HCT116 (cell line): ENCODE data around the gene IL23A. TPM values are rescaled to one million over a fixed set of nuclear protein-coding genes. Genes with fewer than 3 reads are reported as not detected.

Source experiments
- ATAC-seq: fragments of 200-7000 bp; cut with Tn5 transposase; 2 replicates; pipeline ENCODE4 v1.9.1; 2020; ENCODE audit warnings: mild to moderate bottlenecking, moderate library complexity
- BruUV-seq: library from RNA; stranded (reverse); fragments of 400-500 nt; replicated peaks from 2 replicates; lab custom pipeline; 2021; lab: Mats Ljungman, UMichigan
- CTCF ChIA-PET: fragments of 300-600 bp; sonication (Branson Sonifier 250); formaldehyde crosslinking; loops from one replicate; lab custom pipeline; 2021; ENCODE audit warnings: antibody characterized with exemption; lab: Charles Lee
- POLR2A ChIA-PET: fragments of 300-600, 350-600 bp; sonication (Branson Sonifier 250); formaldehyde crosslinking; loops from one replicate; lab custom pipeline; 2021; ENCODE audit warnings: antibody characterized with exemption; lab: Charles Lee
- RAD21 ChIA-PET, 2 experiments: fragments of 300-600 bp; sonication (Branson Sonifier 250); formaldehyde crosslinking; loops; one replicate each; lab custom pipeline; 2023; ENCODE audit warnings: low total read pairs in 2 of 2; ENCODE audit not compliant: uncharacterized antibody in 2 of 2, unreplicated experiment in 2 of 2, low non-redundant PET in 1 of 2; lab: Charles Lee
- DNase-seq: peaks from one replicate; pipeline ENCODE4 v3.0.0-alpha.2; 2010; ENCODE audit warnings: low read depth, low spot score
- H2AFZ ChIP-seq: fragments of 200-600 bp; shearing (Covaris generic), sonication (generic); 2 replicates; pipeline ENCODE4 v1.6.1; 2017; ENCODE audit warnings: low read depth, mixed run types, mixed read lengths, antibody characterized with exemption, low read length; ENCODE audit not compliant: poor library complexity, severe bottlenecking
- H3K27ac ChIP-seq: 2 replicates; pipeline ENCODE4 v1.5.1; 2012; ENCODE audit warnings: low read depth, low read length
- H3K27me3 ChIP-seq: fragments of 200-600 bp; sonication (generic); 2 replicates; pipeline ENCODE4 v1.6.1; 2016; ENCODE audit warnings: mixed run types, low read length, mixed read lengths; ENCODE audit not compliant: insufficient read depth
- H3K36me3 ChIP-seq, 2 experiments: fragments of 200-500 bp in 1 of 2; fragments of 200-600 bp in 1 of 2; sonication (Bioruptor generic) in 1 of 2; sonication (generic) in 1 of 2; 2 replicates each; pipeline versions ENCODE4 v1.5.1 to v1.6.1; 2014 to 2016; ENCODE audit warnings: low read length in 2 of 2, inconsistent platforms in 1 of 2, mixed read lengths in 1 of 2, mixed run types in 1 of 2; ENCODE audit not compliant: insufficient read depth in 2 of 2, control insufficient read depth in 1 of 2
- H3K4me1 ChIP-seq, 2 experiments: fragments of 200-600 bp in 1 of 2; sonication (generic) in 1 of 2; 2 replicates each; pipeline versions ENCODE4 v1.5.1 to v1.6.1; 2012 to 2017; ENCODE audit warnings: low read length in 2 of 2, inconsistent platforms in 1 of 2, mild to moderate bottlenecking in 1 of 2, mixed read lengths in 1 of 2, mixed run types in 1 of 2, moderate library complexity in 1 of 2; ENCODE audit not compliant: insufficient read depth in 2 of 2, control insufficient read depth in 1 of 2
- H3K4me2 ChIP-seq: fragments of 200-600 bp; sonication (generic); 2 replicates; pipeline ENCODE4 v1.6.1; 2017; ENCODE audit warnings: mixed run types, low read length, mixed read lengths
- H3K4me3 ChIP-seq, 2 experiments: fragments of 200-600 bp in 1 of 2; sonication (generic) in 1 of 2; replicated peaks in 1 of 2; 2 replicates each; pipeline ENCODE4 v1.5.1; 2011 to 2016; ENCODE audit warnings: low read length in 2 of 2, control low read depth in 1 of 2, low read depth in 1 of 2, mild to moderate bottlenecking in 1 of 2, mixed read lengths in 1 of 2, mixed run types in 1 of 2
- H3K79me2 ChIP-seq: fragments of 200-600 bp; sonication (generic); 2 replicates; pipeline ENCODE4 v1.6.1; 2017; ENCODE audit warnings: mild to moderate bottlenecking, mixed run types, low read length, moderate library complexity, mixed read lengths; ENCODE audit not compliant: insufficient read depth
- H3K9ac ChIP-seq: fragments of 200-600 bp; sonication (generic); 2 replicates; pipeline ENCODE4 v1.6.1; 2016; ENCODE audit warnings: low read length, mixed read lengths
- H3K9me2 ChIP-seq: fragments of 200-600 bp; sonication (generic), shearing (Covaris generic); 2 replicates; pipeline ENCODE4 v1.6.1; 2017; ENCODE audit warnings: mixed run types, mild to moderate bottlenecking, moderate library complexity; ENCODE audit not compliant: insufficient read depth
- H3K9me3 ChIP-seq, 2 experiments: fragments of 200-500 bp in 1 of 2; fragments of 200-600 bp in 1 of 2; sonication (Bioruptor generic) in 1 of 2; sonication (generic) in 1 of 2; 2 replicates each; pipeline ENCODE4 v1.6.1; 2014 to 2017; ENCODE audit warnings: low read length in 2 of 2, mixed read lengths in 2 of 2, inconsistent platforms in 1 of 2, low read depth in 1 of 2, mild to moderate bottlenecking in 1 of 2, mixed run types in 1 of 2, moderate library complexity in 1 of 2; ENCODE audit not compliant: control insufficient read depth in 1 of 2, insufficient read depth in 1 of 2
- H4K20me1 ChIP-seq: fragments of 200-600 bp; sonication (generic), shearing (Covaris generic); 2 replicates; pipeline ENCODE4 v1.6.1; 2017; ENCODE audit warnings: mixed run types, mild to moderate bottlenecking, moderate library complexity; ENCODE audit not compliant: insufficient read depth
- ATF3 ChIP-seq: IDR thresholded peaks from 2 replicates; pipeline ENCODE4 v1.6.1; 2012
- CBX3 ChIP-seq: IDR thresholded peaks from 2 replicates; pipeline ENCODE4 v1.6.1; 2012; ENCODE audit warnings: low read depth
- CEBPB ChIP-seq: IDR thresholded peaks from 2 replicates; pipeline ENCODE4 v1.6.1; 2012; ENCODE audit warnings: low read depth
- CTCF ChIP-seq, 3 experiments: fragments of 200-600 bp in 1 of 3; sonication (generic) in 1 of 3; IDR thresholded peaks in 2 of 3; conservative IDR thresholded peaks in 1 of 3; 2 replicates each; pipeline ENCODE4 v1.5.1; 2012 to 2017; ENCODE audit warnings: low read depth in 2 of 3, low read length in 2 of 3, antibody characterized with exemption in 1 of 3, borderline replicate concordance in 1 of 3, control low read depth in 1 of 3, mild to moderate bottlenecking in 1 of 3, mixed read lengths in 1 of 3, mixed run types in 1 of 3, moderate library complexity in 1 of 3; ENCODE audit not compliant: insufficient read depth in 1 of 3
- EGR1 ChIP-seq: IDR thresholded peaks from 2 replicates; pipeline ENCODE4 v1.6.1; 2012; ENCODE audit warnings: low read depth
- ELF1 ChIP-seq: IDR thresholded peaks from 2 replicates; pipeline ENCODE4 v1.6.1; 2012; ENCODE audit warnings: low read depth, borderline replicate concordance
- EZH2phosphoT487 ChIP-seq: fragments of 200-600 bp; IDR thresholded peaks from 2 replicates; pipeline ENCODE4 v1.6.1; 2018; ENCODE audit warnings: antibody characterized with exemption, borderline replicate concordance
- JUND ChIP-seq: IDR thresholded peaks from 2 replicates; pipeline ENCODE4 v1.6.1; 2012
- MAX ChIP-seq: IDR thresholded peaks from 2 replicates; pipeline ENCODE4 v1.6.1; 2012
- POLR2AphosphoS5 ChIP-seq: IDR thresholded peaks from 2 replicates; pipeline ENCODE4 v1.6.1; 2011; ENCODE audit warnings: mild to moderate bottlenecking, low read depth, low read length, moderate library complexity
- RAD21 ChIP-seq: IDR thresholded peaks from 2 replicates; pipeline ENCODE4 v1.6.1; 2012; ENCODE audit warnings: low read depth, mild to moderate bottlenecking
- SRF ChIP-seq: IDR thresholded peaks from 2 replicates; pipeline ENCODE4 v1.6.1; 2012; ENCODE audit warnings: low read depth
- ZFX ChIP-seq: fragments of 450-650 bp; IDR thresholded peaks from 2 replicates; pipeline ENCODE4 v1.6.1; 2017
- ZNF274 ChIP-seq: fragments of 200-500 bp; sonication (Bioruptor generic); IDR thresholded peaks from 2 replicates; pipeline ENCODE4 v1.6.1; 2014; ENCODE audit warnings: mild to moderate bottlenecking, low read depth, low read length, inconsistent platforms
- intact Hi-C: fragments of 100-400 bp; cut with micrococcal nuclease; formaldehyde crosslinking; loops from 2 replicates; pipeline ENCODE4 v1.10.0; 2022
- total RNA-seq: library from RNA; stranded (reverse); gene quantifications from one replicate; pipeline ENCODE4 v1.2.1, GENCODE V29; 2021; ENCODE audit not compliant: unreplicated experiment

The IL23A gene
- total RNA-seq, 1 experiment from 2014 or later = 0.59 TPM

GRCh38 chr12:56387152-56387736 is 48.6 kb downstream of the IL23A start (continued):
- no peak for TF ChIP-seq POLR2AphosphoS5
- no peak for TF ChIP-seq SRF
- TF ChIP-seq EGR1 = no peak
- no peak for TF ChIP-seq EZH2phosphoT487

- POLR2A ChIA-PET = no interaction called here
- Histone ChIP-seq H3K9me2 (no peaks in the 10 kb centered on the region; the same call in 1 of the 2 replicates), H3K27me3 (no peaks in the 10 kb centered on the region), H3K9me3 (no peaks in the 10 kb centered on the region), H4K20me1 (no peaks in the 10 kb centered on the region), H3K27ac (no peak overlapping the region), H3K4me2 (no peak overlapping the region), H3K79me2 (no peaks in the 10 kb centered on the region), H3K4me1 (peaks cover 0 to 16% of the 10 kb centered on the region in 2 experiments; a peak in 2 of 4 replicates), H2AFZ (no peak overlapping the region), H3K4me3 (no peak overlapping the region), H3K9ac (no peak overlapping the region), H3K36me3 (no peaks in the 10 kb centered on the region)
- no TSS peak for BruUV-seq
- intact Hi-C loops = no loop called here
- DNase-seq (no peak), ATAC-seq (no peak)
- no peak for TF ChIP-seq CBX3
- no peak for TF ChIP-seq JUND
- no peak for TF ChIP-seq POLR2AphosphoS5
- TF ChIP-seq ZFX = no peak
- no peak for TF ChIP-seq SRF
- no peak for TF ChIP-seq ATF3
- TF ChIP-seq CEBPB = no peak
- TF ChIP-seq RAD21 = no peak
- TF ChIP-seq EZH2phosphoT487 = no peak
- TF ChIP-seq ZNF274 = no peak
- TF ChIP-seq MAX = no peak
- no peak for TF ChIP-seq CTCF (IDR thresholded peaks at IDR 0.05 in 2 of 3, conservative IDR thresholded peaks at IDR 0.05 in 1 of 3; ENCODE audit: borderline replicate concordance in 1 of 3, insufficient read depth in 1 of 3, low read depth in 2 of 3, low read length in 2 of 3)
- TF ChIP-seq ELF1 = no peak
- CTCF ChIA-PET = no interaction called here
- RAD21 ChIA-PET = no interaction called here
Observed at GRCh38 chr12:56389412-56389811, 50.7 kb downstream of the IL23A start.

Other genes starting within 250 kb of the IL23A start
- 302 TPM for gene PA2G4, start 234.3 kb upstream of the IL23A start, total RNA-seq
- gene RPL41, start 222.3 kb upstream of the IL23A start, total RNA-seq = 4,327 TPM
- 8.7 TPM for gene ZC3H10, start 220.6 kb upstream of the IL23A start, total RNA-seq
- 80.9 TPM for gene ESYT1, start 210.6 kb upstream of the IL23A start, total RNA-seq
- 94.3 TPM for gene MYL6B, start 186.3 kb upstream of the IL23A start, total RNA-seq
- 554 TPM for gene MYL6, start 180.5 kb upstream of the IL23A start, total RNA-seq
- 99.7 TPM for gene SMARCC2, start 149.4 kb upstream of the IL23A start, total RNA-seq
- gene RNF41, start 117.0 kb upstream of the IL23A start, total RNA-seq = 40.6 TPM
- 52.9 TPM for gene NABP2, start 114.5 kb upstream of the IL23A start, total RNA-seq
- 0.66 TPM for gene SLC39A5, start 108.8 kb upstream of the IL23A start, total RNA-seq
- 56.6 TPM for gene ANKRD52, start 80.5 kb upstream of the IL23A start, total RNA-seq
- 11.7 TPM for gene COQ10A, start 71.9 kb upstream of the IL23A start, total RNA-seq
- gene CS, start 38.6 kb upstream of the IL23A start, total RNA-seq = 270 TPM
- gene CNPY2, start 22.9 kb upstream of the IL23A start, total RNA-seq = 109 TPM
- gene PAN2, start 4.9 kb upstream of the IL23A start, total RNA-seq = 75.0 TPM
- gene STAT2, start 21.2 kb downstream of the IL23A start, total RNA-seq = 53.1 TPM
- gene APOF, start 24.0 kb downstream of the IL23A start, total RNA-seq = 0.17 TPM
- 47.0 TPM for gene TIMELESS, start 110.5 kb downstream of the IL23A start, total RNA-seq
- 0.79 TPM for gene MIP, start 115.8 kb downstream of the IL23A start, total RNA-seq
- 2.5 TPM for gene SPRYD4, start 129.7 kb downstream of the IL23A start, total RNA-seq
- gene GLS2, start 149.3 kb downstream of the IL23A start, total RNA-seq = not detected
- 40.8 TPM for gene RBMS2, start 182.9 kb downstream of the IL23A start, total RNA-seq